Upper lobe of right lung (tissue), 1 donor: Measurements from ENCODE around the gene SMARCAL1. TPM values are rescaled to one million over a fixed set of nuclear protein-coding genes. Genes with fewer than 3 reads are reported as not detected.
A peak's percentile ranks its signal among the peaks of the same experiment; 100 is the strongest.

Experiments used
- ATAC-seq: fragments of 200-7000 bp; cut with Tn5 transposase; one replicate; pipeline ENCODE4 v1.9.1; 2020; ENCODE audit warnings: mild to moderate bottlenecking, moderate library complexity
- DNase-seq: peaks from one replicate; pipeline ENCODE4 v3.0.0-alpha.2; 2020
- H3K27ac ChIP-seq: fragments of 200-600 bp; one replicate; pipeline ENCODE4 v1.8.0; 2022
- H3K27me3 ChIP-seq: fragments of 200-600 bp; one replicate; pipeline ENCODE4 v1.8.0; 2022; ENCODE audit warnings: mild to moderate bottlenecking
- H3K36me3 ChIP-seq: fragments of 200-600 bp; one replicate; pipeline ENCODE4 v1.8.0; 2022
- H3K4me1 ChIP-seq: fragments of 200-600 bp; one replicate; pipeline ENCODE4 v1.8.0; 2022
- H3K4me3 ChIP-seq: fragments of 200-600 bp; one replicate; pipeline ENCODE4 v1.8.0; 2022; ENCODE audit warnings: mild to moderate bottlenecking
- H3K9me3 ChIP-seq: fragments of 200-600 bp; one replicate; pipeline ENCODE4 v1.8.0; 2022
- intact Hi-C: fragments of 100-400 bp; cut with DNase I; formaldehyde crosslinking; loops from one replicate; pipeline ENCODE4 v1.11.0; 2022
- total RNA-seq: library from RNA; stranded (reverse); fragmentation: NEBNext Ultra II Directional; extraction: Animal tissue kit (Norgen Biotek cat#: 25700); gene quantifications from one replicate; pipeline ENCODE4 v1.2.1, GENCODE V29; 2021
- TF ChIP-seq, protein P1 (sequence below): fragments of 200-600 bp; IDR thresholded peaks from one replicate; pipeline ENCODE4 v1.8.0; 2022; ENCODE audit warnings: antibody characterized with exemption
- donor health status: DM: no; HTN: yes; CAD: no; lungs with severe emphysema.

SMARCAL1 gene
- total RNA-seq, 1 donor from 2014 or later, result 16.7 TPM

DNA sequence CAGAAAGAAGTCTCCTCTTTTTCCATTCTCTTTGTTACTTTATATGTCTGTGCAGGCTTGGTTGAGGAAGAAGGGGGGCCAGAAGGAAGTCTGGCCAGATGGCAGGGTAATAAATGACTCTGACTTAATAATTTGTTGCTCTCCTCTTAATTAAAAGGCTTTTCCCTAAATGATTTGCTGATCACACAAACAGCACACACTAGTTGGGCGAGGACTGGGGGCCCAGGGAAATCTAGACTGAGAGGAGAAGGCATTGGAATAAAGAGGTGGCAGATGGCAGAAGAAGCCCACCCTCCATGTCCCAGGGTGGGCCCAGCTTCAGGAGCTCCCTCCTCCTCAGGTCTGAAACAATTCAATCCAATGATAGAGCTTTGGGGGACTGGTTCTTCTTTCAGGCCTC is 12.7 kb upstream of the SMARCAL1 start:
- H3K9me3 ChIP-seq, result no peaks in the 10 kb centered on the region
- H3K27me3 ChIP-seq, result no peaks in the 10 kb centered on the region
- DNase-seq (no peak), ATAC-seq (no peak)
- H3K36me3 ChIP-seq, result no peaks in the 10 kb centered on the region
- intact Hi-C loops, result loop anchor here (10.0 kb wide), 1 partner anchor 175 kb away; no protein-coding TSS in a partner anchor
- H3K4me1 ChIP-seq, result no peaks in the 10 kb centered on the region
- H3K27ac ChIP-seq, result no peak overlapping the region
- no peak overlapping the region for H3K4me3 ChIP-seq
- TF ChIP-seq, protein P1, sequence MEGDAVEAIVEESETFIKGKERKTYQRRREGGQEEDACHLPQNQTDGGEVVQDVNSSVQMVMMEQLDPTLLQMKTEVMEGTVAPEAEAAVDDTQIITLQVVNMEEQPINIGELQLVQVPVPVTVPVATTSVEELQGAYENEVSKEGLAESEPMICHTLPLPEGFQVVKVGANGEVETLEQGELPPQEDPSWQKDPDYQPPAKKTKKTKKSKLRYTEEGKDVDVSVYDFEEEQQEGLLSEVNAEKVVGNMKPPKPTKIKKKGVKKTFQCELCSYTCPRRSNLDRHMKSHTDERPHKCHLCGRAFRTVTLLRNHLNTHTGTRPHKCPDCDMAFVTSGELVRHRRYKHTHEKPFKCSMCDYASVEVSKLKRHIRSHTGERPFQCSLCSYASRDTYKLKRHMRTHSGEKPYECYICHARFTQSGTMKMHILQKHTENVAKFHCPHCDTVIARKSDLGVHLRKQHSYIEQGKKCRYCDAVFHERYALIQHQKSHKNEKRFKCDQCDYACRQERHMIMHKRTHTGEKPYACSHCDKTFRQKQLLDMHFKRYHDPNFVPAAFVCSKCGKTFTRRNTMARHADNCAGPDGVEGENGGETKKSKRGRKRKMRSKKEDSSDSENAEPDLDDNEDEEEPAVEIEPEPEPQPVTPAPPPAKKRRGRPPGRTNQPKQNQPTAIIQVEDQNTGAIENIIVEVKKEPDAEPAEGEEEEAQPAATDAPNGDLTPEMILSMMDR, result no peak

DNA sequence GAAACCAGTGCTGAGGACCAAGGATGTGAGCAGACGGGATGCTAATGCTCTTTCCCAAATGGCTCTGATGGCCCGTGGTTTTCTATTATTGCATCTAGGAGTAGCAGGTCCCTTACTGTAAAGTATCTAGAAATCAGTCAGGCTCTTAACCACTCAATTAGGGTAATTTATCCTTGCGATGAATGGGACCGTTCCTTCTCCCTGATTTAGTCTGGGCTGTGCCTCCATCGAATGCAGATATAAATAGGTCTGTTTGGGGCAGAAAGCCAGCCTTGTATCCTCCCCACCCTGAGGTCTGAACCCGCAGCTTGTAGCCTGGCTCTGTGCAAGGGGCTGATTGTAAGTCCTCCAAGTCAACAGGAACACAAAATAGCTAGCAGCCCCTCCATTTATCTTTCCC is 9.5 kb upstream of the SMARCAL1 start:
- intact Hi-C loops, result loop anchor here (10.0 kb wide), 1 partner anchor 178 kb away; no protein-coding TSS in a partner anchor

DNA sequence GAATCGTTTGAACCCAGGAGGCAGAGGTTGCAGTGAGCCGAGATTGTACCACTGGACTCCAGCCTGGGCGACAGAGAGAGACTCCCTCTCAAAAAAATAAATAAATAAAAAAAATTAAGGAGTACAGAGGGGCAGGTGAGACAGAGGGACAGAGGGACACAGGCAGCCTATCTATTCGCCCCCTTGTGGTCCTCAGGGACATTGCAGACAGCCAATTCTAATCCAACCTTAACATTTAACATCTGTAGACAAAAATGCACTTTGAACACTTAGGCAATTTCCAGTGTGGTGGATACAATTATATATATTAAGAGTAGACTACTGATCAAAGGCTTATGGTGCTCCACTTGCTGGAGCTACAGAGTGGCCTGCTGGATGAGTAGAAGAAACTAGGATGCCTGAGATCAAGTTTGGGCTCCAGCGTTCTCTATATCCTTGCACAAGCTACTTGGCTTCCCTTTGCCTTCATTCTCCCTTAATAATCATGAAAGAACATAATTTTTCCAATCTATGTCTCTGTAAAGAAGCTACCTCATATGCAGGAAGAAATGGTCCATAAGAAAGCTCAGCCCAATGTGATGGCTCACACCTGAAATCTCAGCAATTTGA is 8.2 kb upstream of the SMARCAL1 start:
- Histone ChIP-seq H3K4me3 (no peak overlapping the region), H3K9me3 (no peaks in the 10 kb centered on the region), H3K27ac (no peak overlapping the region), H3K27me3 (no peaks in the 10 kb centered on the region), H3K4me1 (no peaks in the 10 kb centered on the region), H3K36me3 (no peaks in the 10 kb centered on the region)
- TF ChIP-seq, protein P1, result peak; percentile 92
- intact Hi-C loops, result loop anchor here (10.0 kb wide), 1 partner anchor 179 kb away; no protein-coding TSS in a partner anchor
- DNase-seq, result no peak
- ATAC-seq, result peak; percentile 85

More for the DNA sequence above, 9.5 kb upstream of the SMARCAL1 start:
- TF ChIP-seq, protein P1, result no peak
- H3K4me1 ChIP-seq, result no peaks in the 10 kb centered on the region
- no peak overlapping the region for H3K27ac ChIP-seq
- no peaks in the 10 kb centered on the region for H3K36me3 ChIP-seq
- DNase-seq (no peak), ATAC-seq (no peak)
- no peaks in the 10 kb centered on the region for H3K9me3 ChIP-seq
- H3K4me3 ChIP-seq, result no peak overlapping the region
- H3K27me3 ChIP-seq, result no peaks in the 10 kb centered on the region

DNA sequence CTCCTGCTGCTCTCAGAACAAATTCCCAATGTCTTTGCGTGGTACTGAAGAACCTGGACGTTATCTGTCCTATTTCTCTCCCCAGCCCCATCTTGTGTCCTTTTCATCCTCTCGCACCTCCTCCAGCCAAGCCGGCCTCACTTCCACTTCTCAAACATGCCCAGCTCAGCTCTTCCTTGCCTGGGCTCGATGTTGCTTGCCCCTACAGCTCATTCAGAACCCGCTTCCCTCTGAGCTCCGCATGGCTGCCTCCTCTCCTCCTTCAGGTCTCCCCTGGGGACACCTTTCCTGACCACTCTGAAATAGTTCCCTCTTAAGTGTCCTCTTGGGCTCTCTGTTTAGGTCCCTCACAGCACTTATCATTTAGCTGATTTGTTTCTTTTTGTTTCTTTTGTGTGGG is 6.7 kb upstream of the SMARCAL1 start:
- intact Hi-C loops, result loop anchor here (10.0 kb wide), 1 partner anchor 181 kb away; no protein-coding TSS in a partner anchor
- no peaks in the 10 kb centered on the region for H3K9me3 ChIP-seq

DNA sequence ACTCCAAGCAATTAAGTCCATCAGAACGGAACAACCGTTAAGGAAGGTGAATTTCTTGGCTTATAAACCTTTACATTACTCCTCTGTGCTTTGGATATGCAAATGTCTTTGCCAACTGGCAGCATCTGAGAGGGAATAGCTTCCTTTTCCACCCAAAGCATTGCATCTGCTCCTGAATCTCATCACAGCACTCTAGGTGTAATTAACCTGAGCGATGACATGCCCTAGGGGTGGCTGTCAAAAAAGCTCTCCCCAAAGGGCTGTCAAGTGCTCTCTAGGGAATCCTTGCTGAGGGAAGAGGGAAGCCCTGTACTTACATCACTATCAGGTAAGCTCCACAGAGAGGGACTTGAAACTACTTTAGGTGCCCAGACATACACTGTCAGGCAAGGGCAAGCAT is 5.5 kb upstream of the SMARCAL1 start:
- Histone ChIP-seq H3K4me3 (no peak overlapping the region), H3K9me3 (no peaks in the 10 kb centered on the region), H3K27me3 (no peaks in the 10 kb centered on the region), H3K4me1 (no peaks in the 10 kb centered on the region), H3K27ac (no peak overlapping the region), H3K36me3 (no peaks in the 10 kb centered on the region)
- ATAC-seq (no peak), DNase-seq (no peak)
- TF ChIP-seq, protein P1, result no peak
- intact Hi-C loops, result loop anchor here (10.0 kb wide), 1 partner anchor 182 kb away; no protein-coding TSS in a partner anchor

More for the DNA sequence above, 6.7 kb upstream of the SMARCAL1 start:
- ATAC-seq, result no peak
- H3K27ac ChIP-seq, result no peak overlapping the region
- H3K27me3 ChIP-seq, result no peaks in the 10 kb centered on the region
- no peaks in the 10 kb centered on the region for H3K4me1 ChIP-seq
- no peak for DNase-seq
- TF ChIP-seq, protein P1, result no peak
- H3K4me3 ChIP-seq, result no peak overlapping the region
- no peaks in the 10 kb centered on the region for H3K36me3 ChIP-seq
